ENCODE results near the gene HIVEP1.

DNA sequence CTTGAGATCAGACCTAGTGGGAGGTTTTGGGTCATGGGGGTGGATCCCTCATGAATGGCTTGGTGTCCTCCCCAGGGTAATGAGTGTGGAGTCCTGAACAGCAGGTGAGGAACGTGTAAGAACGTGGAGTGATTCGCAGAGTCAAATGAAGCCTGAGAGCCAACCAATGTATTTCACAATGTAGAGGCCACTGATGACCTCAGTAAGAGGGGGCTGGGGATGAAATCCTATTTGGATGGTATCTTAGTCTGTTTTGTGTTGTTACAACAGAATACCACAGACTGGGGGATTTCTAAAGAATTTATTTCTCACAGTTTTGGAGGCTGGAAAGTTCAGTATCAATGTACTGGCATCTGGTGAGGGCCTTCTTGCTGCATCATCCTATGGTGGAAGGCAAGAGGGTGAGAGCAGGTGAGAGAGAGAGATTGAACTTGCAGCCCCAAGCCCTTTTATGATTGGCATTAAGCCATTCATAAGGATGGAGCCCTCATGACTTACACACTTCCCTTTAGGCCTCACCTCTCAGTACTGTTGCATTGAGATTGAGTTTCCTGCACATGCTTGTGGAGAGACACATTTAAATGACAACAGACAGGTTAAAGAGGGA is 47.3 kb upstream of the HIVEP1 start:
- TF ChIP-seq PPARA (CRISPR knock-in tag; IDR thresholded peaks at IDR 0.05; ENCODE audit: borderline replicate concordance) (no peak), POU6F1 (CRISPR knock-in tag; IDR thresholded peaks at IDR 0.05; ENCODE audit: borderline replicate concordance, low read depth) (no peak)
